Neural cell (in vitro differentiated cells): ENCODE measurements around the gene OLFM4.

Experiments
- RAD21 ChIP-seq: fragments of 450-650 bp; conservative IDR thresholded peaks from 2 replicates; pipeline ENCODE4 v1.6.1; 2014; ENCODE audit warnings: antibody characterized with exemption, mild to moderate bottlenecking, moderate library complexity
- SMC3 ChIP-seq: fragments of 450-650 bp; conservative IDR thresholded peaks from 2 replicates; pipeline ENCODE4 v1.6.1; 2014; ENCODE audit warnings: antibody characterized with exemption, mild to moderate bottlenecking, moderate library complexity; ENCODE audit not compliant: poor library complexity
- TF ChIP-seq, protein P1 (sequence below): fragments of 450-650 bp; IDR thresholded peaks from 2 replicates; pipeline ENCODE4 v1.5.1; 2014; ENCODE audit warnings: antibody characterized with exemption, mild to moderate bottlenecking, moderate library complexity; ENCODE audit not compliant: poor library complexity, severe bottlenecking
- TF ChIP-seq, protein P2 (sequence below): IDR thresholded peaks from 2 replicates; pipeline ENCODE4 v1.6.1; 2012; ENCODE audit warnings: borderline replicate concordance

DNA sequence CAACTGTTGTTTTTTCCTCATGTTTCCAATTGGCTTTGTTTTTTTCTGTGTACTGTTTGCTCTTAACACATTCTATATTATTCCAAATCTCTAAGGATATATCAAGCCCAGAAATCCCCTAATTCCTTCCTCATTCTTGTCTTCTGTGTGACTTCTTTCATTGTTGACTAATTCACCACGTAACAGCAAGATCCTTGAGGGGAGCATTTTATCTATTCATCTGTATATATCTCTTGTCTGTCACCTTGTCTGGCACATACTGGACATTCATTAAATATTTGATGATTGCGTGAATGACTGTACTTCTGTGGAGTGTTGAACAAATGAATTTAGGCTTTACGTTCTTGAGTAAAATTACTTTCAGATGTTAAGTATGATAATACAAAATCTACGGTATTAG lies 44.8 kb upstream of the OLFM4 start:
- TF ChIP-seq, protein P1, sequence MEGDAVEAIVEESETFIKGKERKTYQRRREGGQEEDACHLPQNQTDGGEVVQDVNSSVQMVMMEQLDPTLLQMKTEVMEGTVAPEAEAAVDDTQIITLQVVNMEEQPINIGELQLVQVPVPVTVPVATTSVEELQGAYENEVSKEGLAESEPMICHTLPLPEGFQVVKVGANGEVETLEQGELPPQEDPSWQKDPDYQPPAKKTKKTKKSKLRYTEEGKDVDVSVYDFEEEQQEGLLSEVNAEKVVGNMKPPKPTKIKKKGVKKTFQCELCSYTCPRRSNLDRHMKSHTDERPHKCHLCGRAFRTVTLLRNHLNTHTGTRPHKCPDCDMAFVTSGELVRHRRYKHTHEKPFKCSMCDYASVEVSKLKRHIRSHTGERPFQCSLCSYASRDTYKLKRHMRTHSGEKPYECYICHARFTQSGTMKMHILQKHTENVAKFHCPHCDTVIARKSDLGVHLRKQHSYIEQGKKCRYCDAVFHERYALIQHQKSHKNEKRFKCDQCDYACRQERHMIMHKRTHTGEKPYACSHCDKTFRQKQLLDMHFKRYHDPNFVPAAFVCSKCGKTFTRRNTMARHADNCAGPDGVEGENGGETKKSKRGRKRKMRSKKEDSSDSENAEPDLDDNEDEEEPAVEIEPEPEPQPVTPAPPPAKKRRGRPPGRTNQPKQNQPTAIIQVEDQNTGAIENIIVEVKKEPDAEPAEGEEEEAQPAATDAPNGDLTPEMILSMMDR, result no peak
- TF ChIP-seq RAD21 (no peak), SMC3 (no peak)
- TF ChIP-seq, protein P2, sequence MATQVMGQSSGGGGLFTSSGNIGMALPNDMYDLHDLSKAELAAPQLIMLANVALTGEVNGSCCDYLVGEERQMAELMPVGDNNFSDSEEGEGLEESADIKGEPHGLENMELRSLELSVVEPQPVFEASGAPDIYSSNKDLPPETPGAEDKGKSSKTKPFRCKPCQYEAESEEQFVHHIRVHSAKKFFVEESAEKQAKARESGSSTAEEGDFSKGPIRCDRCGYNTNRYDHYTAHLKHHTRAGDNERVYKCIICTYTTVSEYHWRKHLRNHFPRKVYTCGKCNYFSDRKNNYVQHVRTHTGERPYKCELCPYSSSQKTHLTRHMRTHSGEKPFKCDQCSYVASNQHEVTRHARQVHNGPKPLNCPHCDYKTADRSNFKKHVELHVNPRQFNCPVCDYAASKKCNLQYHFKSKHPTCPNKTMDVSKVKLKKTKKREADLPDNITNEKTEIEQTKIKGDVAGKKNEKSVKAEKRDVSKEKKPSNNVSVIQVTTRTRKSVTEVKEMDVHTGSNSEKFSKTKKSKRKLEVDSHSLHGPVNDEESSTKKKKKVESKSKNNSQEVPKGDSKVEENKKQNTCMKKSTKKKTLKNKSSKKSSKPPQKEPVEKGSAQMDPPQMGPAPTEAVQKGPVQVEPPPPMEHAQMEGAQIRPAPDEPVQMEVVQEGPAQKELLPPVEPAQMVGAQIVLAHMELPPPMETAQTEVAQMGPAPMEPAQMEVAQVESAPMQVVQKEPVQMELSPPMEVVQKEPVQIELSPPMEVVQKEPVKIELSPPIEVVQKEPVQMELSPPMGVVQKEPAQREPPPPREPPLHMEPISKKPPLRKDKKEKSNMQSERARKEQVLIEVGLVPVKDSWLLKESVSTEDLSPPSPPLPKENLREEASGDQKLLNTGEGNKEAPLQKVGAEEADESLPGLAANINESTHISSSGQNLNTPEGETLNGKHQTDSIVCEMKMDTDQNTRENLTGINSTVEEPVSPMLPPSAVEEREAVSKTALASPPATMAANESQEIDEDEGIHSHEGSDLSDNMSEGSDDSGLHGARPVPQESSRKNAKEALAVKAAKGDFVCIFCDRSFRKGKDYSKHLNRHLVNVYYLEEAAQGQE, result no peak
